GM06990 (cell line): ENCODE measurements around the gene PMPCA.

Source experiments
- DNase-seq: peaks from one replicate; pipeline ENCODE4 v3.0.0-alpha.2; 2011; ENCODE audit not compliant: insufficient read length; ENCODE audit errors: extremely low read depth
- H3K27me3 ChIP-seq: replicated peaks from 2 replicates; pipeline ENCODE4 v1.6.0; 2011; ENCODE audit warnings: low read length; ENCODE audit not compliant: control insufficient read depth, insufficient read depth
- H3K36me3 ChIP-seq: 2 replicates; pipeline ENCODE4 v1.5.1; 2011; ENCODE audit warnings: low read length; ENCODE audit not compliant: control insufficient read depth, insufficient read depth
- H3K4me3 ChIP-seq: replicated peaks from 2 replicates; pipeline ENCODE4 v1.5.1; 2011; ENCODE audit warnings: low read depth, mild to moderate bottlenecking, control low read depth, low read length
- TF ChIP-seq, protein P1 (sequence below): IDR thresholded peaks from 2 replicates; pipeline ENCODE4 v1.5.1; 2011; ENCODE audit warnings: low read length, control low read depth, mild to moderate bottlenecking, inconsistent platforms; ENCODE audit not compliant: insufficient read depth, poor library complexity, severe bottlenecking

The PMPCA gene

DNA sequence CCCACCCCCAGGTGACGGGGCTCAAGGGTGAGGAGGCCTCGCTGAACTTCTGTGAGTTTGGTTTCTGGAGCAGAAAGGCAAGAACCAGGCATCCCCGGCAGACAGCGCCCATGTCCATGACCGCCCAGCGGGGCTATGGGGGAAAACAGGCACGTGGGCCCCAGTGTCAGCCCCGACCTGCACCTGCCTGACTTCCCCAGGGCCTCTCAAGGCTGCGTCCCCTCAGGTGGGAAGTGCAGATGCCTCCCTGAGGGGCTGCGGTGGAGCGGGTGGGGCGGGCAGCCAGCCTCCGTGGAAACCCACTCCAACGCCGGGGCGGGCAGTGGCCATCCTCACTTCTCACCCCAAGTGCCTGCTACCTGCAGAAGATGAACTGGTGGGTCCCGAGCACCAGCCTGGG is 30.1 kb upstream of the PMPCA start:
- H3K36me3 ChIP-seq, result peaks cover 42% of the 10 kb centered on the region
- TF ChIP-seq, protein P1, sequence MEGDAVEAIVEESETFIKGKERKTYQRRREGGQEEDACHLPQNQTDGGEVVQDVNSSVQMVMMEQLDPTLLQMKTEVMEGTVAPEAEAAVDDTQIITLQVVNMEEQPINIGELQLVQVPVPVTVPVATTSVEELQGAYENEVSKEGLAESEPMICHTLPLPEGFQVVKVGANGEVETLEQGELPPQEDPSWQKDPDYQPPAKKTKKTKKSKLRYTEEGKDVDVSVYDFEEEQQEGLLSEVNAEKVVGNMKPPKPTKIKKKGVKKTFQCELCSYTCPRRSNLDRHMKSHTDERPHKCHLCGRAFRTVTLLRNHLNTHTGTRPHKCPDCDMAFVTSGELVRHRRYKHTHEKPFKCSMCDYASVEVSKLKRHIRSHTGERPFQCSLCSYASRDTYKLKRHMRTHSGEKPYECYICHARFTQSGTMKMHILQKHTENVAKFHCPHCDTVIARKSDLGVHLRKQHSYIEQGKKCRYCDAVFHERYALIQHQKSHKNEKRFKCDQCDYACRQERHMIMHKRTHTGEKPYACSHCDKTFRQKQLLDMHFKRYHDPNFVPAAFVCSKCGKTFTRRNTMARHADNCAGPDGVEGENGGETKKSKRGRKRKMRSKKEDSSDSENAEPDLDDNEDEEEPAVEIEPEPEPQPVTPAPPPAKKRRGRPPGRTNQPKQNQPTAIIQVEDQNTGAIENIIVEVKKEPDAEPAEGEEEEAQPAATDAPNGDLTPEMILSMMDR, result no peak
- H3K27me3 ChIP-seq, result no peaks in the 10 kb centered on the region
- no peak overlapping the region for H3K4me3 ChIP-seq
- no peak for DNase-seq

DNA sequence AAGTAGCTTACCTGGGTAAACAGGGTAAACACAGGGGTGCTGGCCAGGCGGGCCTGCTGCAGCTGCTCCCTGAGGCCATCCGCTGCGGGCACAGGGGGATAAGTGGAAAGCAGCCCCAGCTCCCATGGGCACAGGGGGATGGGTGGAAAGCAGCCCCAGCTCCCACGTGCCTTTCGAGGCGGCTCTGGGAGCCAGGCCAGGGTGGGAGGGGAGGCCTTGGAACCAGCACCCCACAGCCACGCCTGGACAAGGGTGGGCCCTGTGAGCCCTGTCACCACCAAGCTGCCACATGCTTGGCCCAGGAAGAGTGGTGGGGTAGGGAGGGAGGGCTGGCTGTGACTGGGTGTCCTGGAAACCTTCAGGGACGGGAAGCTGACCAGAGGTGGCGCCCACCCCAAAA is 29.1 kb upstream of the PMPCA start:
- TF ChIP-seq, protein P1, result no peak
- Histone ChIP-seq H3K27me3 (no peaks in the 10 kb centered on the region), H3K36me3 (peaks cover 37% of the 10 kb centered on the region), H3K4me3 (no peak overlapping the region)
- no peak for DNase-seq

DNA sequence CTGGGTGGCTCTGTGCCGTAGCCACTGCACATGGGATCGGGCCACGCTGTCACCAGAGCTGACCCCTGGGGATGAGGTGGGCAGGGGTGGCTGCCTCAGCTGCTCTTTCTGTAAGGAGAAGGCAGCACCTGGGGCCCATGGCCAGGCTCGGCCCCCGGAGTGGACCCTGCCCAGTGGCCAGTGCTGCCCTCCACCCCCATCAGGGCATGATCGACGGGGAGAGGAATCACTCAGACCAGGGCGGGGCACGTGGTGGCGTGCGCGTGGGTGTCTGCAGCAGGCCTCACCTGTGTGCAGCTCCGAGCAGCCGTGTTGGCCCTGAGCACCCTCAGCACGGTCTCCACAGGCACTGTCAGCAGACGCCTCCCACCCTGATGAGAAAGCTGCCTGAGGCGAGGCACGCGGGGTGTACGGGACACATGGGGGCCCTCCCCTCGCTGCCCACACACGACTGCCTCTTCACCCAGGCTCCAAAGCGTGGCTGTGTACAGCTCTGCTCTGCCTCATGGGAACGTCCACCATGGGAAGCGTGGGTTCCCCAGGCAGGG is 28.4 kb upstream of the PMPCA start:
- no peak for DNase-seq
- TF ChIP-seq, protein P1, result no peak
- no peaks in the 10 kb centered on the region for H3K27me3 ChIP-seq
- no peak overlapping the region for H3K4me3 ChIP-seq
- peaks cover 38% of the 10 kb centered on the region for H3K36me3 ChIP-seq

DNA sequence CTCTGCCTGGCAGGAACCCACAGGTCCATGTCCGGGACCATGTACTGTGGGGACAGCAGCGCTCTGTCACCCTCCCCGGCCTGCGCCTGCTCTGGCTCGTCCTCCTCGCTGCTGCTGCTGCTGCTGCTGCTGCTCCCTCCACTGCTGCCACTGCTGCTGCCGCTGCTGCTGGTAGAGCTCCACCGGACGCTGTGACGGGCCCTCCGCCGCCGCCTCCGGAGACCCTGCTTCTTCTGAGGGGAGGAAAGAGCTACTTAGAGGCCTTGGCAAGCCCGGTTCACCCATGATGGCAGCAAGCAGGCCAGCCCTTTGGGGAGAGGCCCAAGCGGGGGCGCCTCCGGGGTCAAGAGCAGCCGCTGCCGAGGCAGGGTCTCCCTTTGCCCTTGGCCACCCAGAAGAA is 27.0 kb upstream of the PMPCA start:
- no peak for DNase-seq
- H3K4me3 ChIP-seq, result no peak overlapping the region
- TF ChIP-seq, protein P1, result no peak
- H3K27me3 ChIP-seq, result no peaks in the 10 kb centered on the region
- H3K36me3 ChIP-seq, result peaks cover 38% of the 10 kb centered on the region

DNA sequence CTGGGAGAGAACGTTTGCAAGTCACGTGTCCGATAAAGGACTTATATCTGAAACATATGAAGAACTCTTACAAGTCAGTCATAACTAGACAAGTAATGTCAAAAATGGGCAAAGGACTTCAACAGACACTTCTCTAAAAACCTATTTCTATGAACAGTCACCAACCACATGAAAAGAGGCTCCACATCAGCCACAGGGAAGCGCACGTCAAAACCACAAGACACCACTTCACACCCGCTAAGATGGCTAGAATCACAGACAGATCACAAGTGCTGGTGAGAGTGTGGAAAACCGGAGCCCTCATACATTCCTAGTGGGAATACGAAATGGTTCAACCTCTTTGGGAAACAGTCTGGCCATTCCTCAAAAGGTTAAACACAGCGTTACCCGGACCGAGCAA is 25.4 kb upstream of the PMPCA start:
- peaks cover 37% of the 10 kb centered on the region for H3K36me3 ChIP-seq

DNA sequence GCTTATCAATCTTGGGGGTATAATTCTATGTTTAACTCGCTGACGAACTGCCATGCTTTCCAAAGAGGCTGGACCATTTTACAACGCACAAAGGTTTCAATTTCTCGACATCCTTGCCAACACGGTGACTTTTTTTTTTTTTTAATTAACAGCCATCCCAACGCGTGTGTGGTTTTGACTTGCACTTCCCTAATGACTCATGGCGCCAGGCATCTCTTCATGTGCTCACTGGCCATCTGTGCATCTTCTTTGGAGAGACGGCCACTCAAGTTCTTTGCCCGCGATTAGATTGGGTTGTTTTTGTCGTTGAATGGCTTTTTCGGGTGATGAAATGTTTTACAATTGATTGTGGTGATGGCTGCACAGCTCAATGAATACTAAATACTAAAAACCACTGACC is 24.4 kb upstream of the PMPCA start:
- DNase-seq, result no peak
- no peak overlapping the region for H3K4me3 ChIP-seq
- H3K36me3 ChIP-seq, result peaks cover 30% of the 10 kb centered on the region
- no peaks in the 10 kb centered on the region for H3K27me3 ChIP-seq
- TF ChIP-seq, protein P1, result no peak

More for the DNA sequence above, 25.4 kb upstream of the PMPCA start:
- H3K27me3 ChIP-seq, result no peaks in the 10 kb centered on the region
- DNase-seq, result no peak
- H3K4me3 ChIP-seq, result no peak overlapping the region
- TF ChIP-seq, protein P1, result no peak
